Skin of body (tissue), 2 donors: Measurements from ENCODE around the gene ZNF483. TPM values are rescaled to one million over a fixed set of nuclear protein-coding genes. Genes with fewer than 3 reads are reported as not detected.
"Not testable (repeated sequence)": the region's sequence is repeated elsewhere in the genome, so short reads cannot be mapped to it uniquely, and the experiment has no call there.

ENCODE experiments used
- DNase-seq: peaks from one replicate; lab custom pipeline; 2025; lab: John Stamatoyannopoulos, UW
- total RNA-seq: library from RNA; depleted of rRNA; stranded (reverse); fragments of >200 nt; gene quantifications from one replicate; pipeline ENCODE4 v1.2.3, GENCODE V29; 2014

ZNF483 gene
- total RNA-seq = 4.2 TPM

- no peak for DNase-seq
Measured at GRCh38 chr9:111525056-111525977, at the start of gene ZNF483. Gene ZNF483 (plus strand): TSS chr9:111525179. CDS start chr9:111527396, 2,217 bp downstream.

GRCh38 chr9:111475195-111475594 lies 49.8 kb upstream of the ZNF483 start:
- DNase-seq = no peak

- no peak for DNase-seq
Measured at GRCh38 chr9:111477677-111478076, 47.3 kb upstream of the ZNF483 start.

- peak; percentile 48 for DNase-seq
Measured at GRCh38 chr9:111481885-111482636, 42.9 kb upstream of the ZNF483 start.

GRCh38 chr9:111482694-111483438 lies 42.1 kb upstream of the ZNF483 start:
- peak; percentile 48 for DNase-seq

- no peak for DNase-seq
Measured at GRCh38 chr9:111483439-111483857, 41.5 kb upstream of the ZNF483 start.

GRCh38 chr9:111483858-111484571 lies 41.0 kb upstream of the ZNF483 start, which contains the start of gene ECPAS:
Gene ECPAS (minus strand): TSS chr9:111484383. CDS start chr9:111472918, 11,465 bp downstream.
- DNase-seq = peak; percentile 26

- DNase-seq = no peak
Measured at GRCh38 chr9:111484572-111484894, 40.4 kb upstream of the ZNF483 start.

- DNase-seq = not testable (repeated sequence)
Measured at GRCh38 chr9:111497196-111497595, 27.8 kb upstream of the ZNF483 start.

- DNase-seq = no peak
Measured at GRCh38 chr9:111501005-111501562, 23.9 kb upstream of the ZNF483 start.

GRCh38 chr9:111501648-111502047 lies 23.3 kb upstream of the ZNF483 start:
- DNase-seq = no peak

- DNase-seq = no peak
Measured at GRCh38 chr9:111502506-111502905, 22.5 kb upstream of the ZNF483 start.

GRCh38 chr9:111511581-111511980 lies 13.4 kb upstream of the ZNF483 start:
- not testable (repeated sequence) for DNase-seq

- no peak for DNase-seq
Measured at GRCh38 chr9:111514967-111515366, 10.0 kb upstream of the ZNF483 start.

- DNase-seq = no peak
Measured at GRCh38 chr9:111516061-111516465, 8.9 kb upstream of the ZNF483 start.

- no peak for DNase-seq
Measured at GRCh38 chr9:111524731-111525055, 286 bp upstream of the ZNF483 start.

- no peak for DNase-seq
Measured at GRCh38 chr9:111527347-111527746, 2.4 kb downstream of the ZNF483 start.

GRCh38 chr9:111529787-111530186 lies 4.8 kb downstream of the ZNF483 start:
- no peak for DNase-seq

GRCh38 chr9:111531716-111532115 lies 6.7 kb downstream of the ZNF483 start:
- no peak for DNase-seq

GRCh38 chr9:111533099-111533790 lies 8.3 kb downstream of the ZNF483 start:
- no peak for DNase-seq
